ENCODE measurements around the gene FITM2. TPM values are rescaled to one million over a fixed set of nuclear protein-coding genes. Genes with fewer than 3 reads are reported as not detected.

FITM2 gene
- total and polyA plus RNA-seq, 10 of the 15 experiments (the other 5 are each of a cell fraction or from before 2014, with no cell fraction given): 0.46 to 1.9 (median 1.6) TPM

GRCh38 chr20:44304383-44304782 lies 6.6 kb downstream of the FITM2 start:
- in situ Hi-C loops (cut with MboI): no loop called here
- no peaks in the 10 kb centered on the region for H3K27me3 ChIP-seq (replicated peaks in 1 of 2; ENCODE audit: control insufficient read depth in 2 of 2, insufficient read depth in 2 of 2, low read length in 1 of 2)
- FAIRE-seq: no peak
- ChIA-PET POLR2A (no interaction called here), SMC1A (ENCODE audit: uncharacterized antibody, unreplicated experiment) (no interaction called here), CTCF (no interaction called here), RAD21 (ENCODE audit: unreplicated experiment) (no interaction called here)
- H3K9me3 ChIP-seq (replicated peaks; ENCODE audit: control insufficient read depth, insufficient read depth, low read length): no peaks in the 10 kb centered on the region
- no peak overlapping the region for H3K4me3 ChIP-seq
- no peak overlapping the region for H2AFZ ChIP-seq (ENCODE audit: control insufficient read depth, low read depth, low read length)
- TF ChIP-seq CBFB (IDR thresholded peaks at IDR 0.05; ENCODE audit: low read depth) (no peak), CTCF (IDR thresholded peaks at IDR 0.05 in 2 of 3, conservative IDR thresholded peaks at IDR 0.05 in 1 of 3; ENCODE audit: control insufficient read depth in 2 of 3, extremely low read depth in 1 of 3, insufficient read depth in 1 of 3, low read depth in 3 of 3, low read length in 3 of 3) (no peak), PML (IDR thresholded peaks at IDR 0.05; ENCODE audit: low read length) (no peak), PKNOX1 (IDR thresholded peaks at IDR 0.05) (no peak), PAX8 (IDR thresholded peaks at IDR 0.05) (no peak), CREM (IDR thresholded peaks at IDR 0.05; ENCODE audit: low read depth) (no peak), ESRRA (IDR thresholded peaks at IDR 0.05; ENCODE audit: low read length) (no peak)
- DNase-seq (ENCODE audit: low read depth, low spot score): no peak
- H3K79me2 ChIP-seq (ENCODE audit: control insufficient read depth, insufficient read depth, low read length): no peaks in the 10 kb centered on the region; the same call in 1 of the 2 replicates
- intact Hi-C loops (cut with micrococcal nuclease; ENCODE audit: unreplicated experiment): no loop called here
- no peak overlapping the region for H3K27ac ChIP-seq (ENCODE audit: control insufficient read depth, insufficient read depth)
- 0 out of 4 replicates have a peak, but pooled peaks cover 0 to 2% of the 10 kb centered on the region in 2 experiments for H3K36me3 ChIP-seq (ENCODE audit: control insufficient read depth in 2 of 2, insufficient read depth in 2 of 2, low read length in 1 of 2)
- no peaks in the 10 kb centered on the region for H4K20me1 ChIP-seq (ENCODE audit: control insufficient read depth, insufficient read depth)
- ATAC-seq: no peak
- H3K4me2 ChIP-seq (ENCODE audit: control insufficient read depth, insufficient read depth): no peak overlapping the region
- no peak overlapping the region for H3K9ac ChIP-seq (ENCODE audit: control insufficient read depth, insufficient read depth, low read length)
- H3K4me1 ChIP-seq (ENCODE audit: control insufficient read depth, insufficient read depth, low read length): no peaks in the 10 kb centered on the region
- no TSS peak for BruUV-seq (replicated peaks)

All from GM12878 (cell line).